ENCODE measurements around the gene UBA3. TPM values are rescaled to one million over a fixed set of nuclear protein-coding genes. Genes with fewer than 3 reads are reported as not detected.

The UBA3 gene
- polyA plus RNA-seq, 3 donors = 77.1 to 88.5 (median 81.7) TPM

- Mint-ChIP-seq H3K27ac (peak overlapping the region in 5 of 7 donors; percentile 14 to 61 (median 57)), H3K4me1 (peaks cover 78% of the 10 kb centered on the region), H3K4me3 (peak overlapping the region; percentile 16 to 30), H3K9me3 (no peaks in the 10 kb centered on the region), H3K27me3 (ENCODE audit: low read depth in 3 of 3) (no peaks in the 10 kb centered on the region), H3K36me3 (peaks cover 9 to 18% of the 10 kb centered on the region in 2 donors)
- Histone ChIP-seq H4K20me1 (ENCODE audit: insufficient read depth, low read length) (peaks cover 53% of the 10 kb centered on the region), H3K4me2 (replicated peaks; ENCODE audit: extremely low read depth, low read length, poor library complexity, severe bottlenecking) (peak overlapping the region; percentile 94), H3K4me1 (ENCODE audit: control insufficient read depth in 1 of 2, insufficient read depth in 2 of 2, low read length in 2 of 2) (peaks cover 85 to 89% of the 10 kb centered on the region in 2 donors), H3K27me3 (ENCODE audit: control insufficient read depth in 2 of 2, insufficient read depth in 2 of 2, low read length in 2 of 2) (no peaks in the 10 kb centered on the region), H3K36me3 (replicated peaks in 1 of 2; ENCODE audit: control insufficient read depth in 1 of 2, insufficient read depth in 2 of 2, low read length in 2 of 2) (peaks cover 7 to 24% of the 10 kb centered on the region in 2 donors), H3K9me3 (replicated peaks in 1 of 2; ENCODE audit: control insufficient read depth in 1 of 2, insufficient read depth in 1 of 2, low read length in 2 of 2) (no peaks in the 10 kb centered on the region), H3K27ac (ENCODE audit: low read depth in 1 of 2, low read length in 2 of 2) (peak overlapping the region; percentile 80 to 94), H3K4me3 (replicated peaks in 1 of 3; ENCODE audit: low read depth in 2 of 3, low read length in 3 of 3) (peak overlapping the region in 2 of 3 experiments; percentile 75 to 93), H2AFZ (ENCODE audit: insufficient read depth, low read depth, low read length, poor library complexity, severe bottlenecking) (no peak overlapping the region), H3K9ac (ENCODE audit: insufficient read depth, low read length, poor library complexity, severe bottlenecking) (peak overlapping the region; percentile 78), H3K79me2 (ENCODE audit: insufficient read depth, low read length) (peaks cover 69% of the 10 kb centered on the region)
- TF ChIP-seq CTCF (IDR thresholded peaks at IDR 0.05) = no peak
- WGBS (ENCODE audit: insufficient coverage) = no CpG with 5 or more reads among the region's 3 CpGs
- DNase-seq = no peak
- intact Hi-C loops (cut with micrococcal nuclease) = loop anchor here (5.0 to 10.0 kb wide), 2 partner anchors 35 to 1978 kb away; partner anchors contain the start of gene TMF1 (in 1 of the 2)
These were observed 7.0 kb upstream of the UBA3 start for GRCh38 chr3:69087030-69087791.

- Histone ChIP-seq H4K20me1 (ENCODE audit: insufficient read depth, low read length) (peaks cover 48% of the 10 kb centered on the region), H3K27ac (ENCODE audit: low read depth in 1 of 2, low read length in 2 of 2) (peak overlapping the region; percentile 80 to 94), H3K79me2 (ENCODE audit: insufficient read depth, low read length) (peaks cover 69% of the 10 kb centered on the region), H3K27me3 (ENCODE audit: control insufficient read depth in 2 of 2, insufficient read depth in 2 of 2, low read length in 2 of 2) (no peaks in the 10 kb centered on the region), H3K36me3 (replicated peaks in 1 of 2; ENCODE audit: control insufficient read depth in 1 of 2, insufficient read depth in 2 of 2, low read length in 2 of 2) (peaks cover 7 to 24% of the 10 kb centered on the region in 2 donors), H3K4me3 (replicated peaks in 1 of 3; ENCODE audit: low read depth in 2 of 3, low read length in 3 of 3) (peak overlapping the region; percentile 75 to 93 (median 91)), H3K9me3 (replicated peaks in 1 of 2; ENCODE audit: control insufficient read depth in 1 of 2, insufficient read depth in 1 of 2, low read length in 2 of 2) (no peaks in the 10 kb centered on the region), H2AFZ (ENCODE audit: insufficient read depth, low read depth, low read length, poor library complexity, severe bottlenecking) (peak overlapping the region; percentile 88), H3K4me2 (replicated peaks; ENCODE audit: extremely low read depth, low read length, poor library complexity, severe bottlenecking) (peak overlapping the region; percentile 94), H3K9ac (ENCODE audit: insufficient read depth, low read length, poor library complexity, severe bottlenecking) (peak overlapping the region; percentile 78), H3K4me1 (ENCODE audit: control insufficient read depth in 1 of 2, insufficient read depth in 2 of 2, low read length in 2 of 2) (peaks cover 82 to 86% of the 10 kb centered on the region in 2 donors)
- DNase-seq = peak; percentile 50 to 77 (median 67)
- no peak for TF ChIP-seq CTCF (IDR thresholded peaks at IDR 0.05)
- H3K27me3 Mint-ChIP-seq (ENCODE audit: low read depth in 3 of 3) = no peaks in the 10 kb centered on the region
- H3K4me3 Mint-ChIP-seq = peak overlapping the region; percentile 91 to 96
- H3K4me1 Mint-ChIP-seq = peaks cover 75% of the 10 kb centered on the region
- peaks cover 9 to 18% of the 10 kb centered on the region in 2 donors for H3K36me3 Mint-ChIP-seq
- H3K27ac Mint-ChIP-seq = peak overlapping the region; percentile 97 to 100 (median 99)
- no peaks in the 10 kb centered on the region for H3K9me3 Mint-ChIP-seq
- WGBS (ENCODE audit: insufficient coverage) = 0% methylated on average over 1 of the region's 8 CpGs
- intact Hi-C loops (cut with micrococcal nuclease) = loop anchor here (5.0 to 10.0 kb wide), 2 partner anchors 34 to 1979 kb away; partner anchors contain the start of gene TMF1 (in 1 of the 2)
These were observed 5.9 kb upstream of the UBA3 start for GRCh38 chr3:69085833-69086722.
